SKM-1 treated with dmso at 0.1 percent for 144 hours (cell line): ENCODE results near the gene AGR2.
"Not testable (repeated sequence)": the region's sequence is repeated elsewhere in the genome, so short reads cannot be mapped to it uniquely, and the experiment has no call there.

ENCODE experiments used
- DNase-seq: peaks from one replicate; lab custom pipeline; 2025; ENCODE audit not compliant: unreplicated experiment; lab: John Stamatoyannopoulos, UW

The AGR2 gene

DNA sequence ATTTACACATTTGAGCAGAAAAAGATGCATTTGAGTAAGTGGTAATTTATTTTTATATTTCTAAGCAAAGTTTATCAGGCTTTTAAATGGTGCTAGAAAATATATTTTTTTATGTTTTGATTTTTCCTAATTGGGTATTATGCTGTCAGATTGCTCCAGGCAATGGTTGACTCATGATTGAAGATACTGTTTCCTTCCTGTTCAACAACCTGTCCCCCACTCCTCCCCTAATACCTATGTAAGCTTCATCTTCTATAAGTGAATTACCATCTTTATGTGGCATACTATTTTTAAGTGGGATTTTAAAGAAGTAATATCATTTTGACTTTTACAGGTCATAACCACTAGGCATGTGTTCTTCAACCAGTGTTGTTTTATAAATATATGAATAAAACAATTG, 29.8 kb downstream of the AGR2 start:
- DNase-seq = no peak

DNA sequence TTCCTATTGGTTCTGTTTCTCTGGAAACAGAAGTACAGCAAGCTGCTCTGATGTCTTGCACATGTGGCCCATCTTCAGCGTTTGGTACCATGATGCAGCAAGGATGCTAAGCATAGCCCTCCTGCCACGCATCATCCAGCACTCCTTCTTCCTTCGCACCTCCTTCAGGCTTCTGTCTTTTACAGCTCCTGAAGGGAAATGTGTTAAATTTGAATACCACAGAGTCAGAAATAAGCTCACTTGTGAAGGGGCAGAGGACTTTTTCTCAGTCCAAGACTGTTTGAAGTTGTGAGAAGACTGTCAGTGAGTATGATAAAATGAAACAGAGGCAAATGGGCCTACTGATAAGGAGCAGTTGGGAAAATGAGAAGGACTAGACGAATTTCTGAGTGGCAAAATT, 30.5 kb downstream of the AGR2 start:
- DNase-seq = no peak

GRCh38 chr7:16773884-16774283, 30.9 kb downstream of the AGR2 start:
- no peak for DNase-seq

DNA sequence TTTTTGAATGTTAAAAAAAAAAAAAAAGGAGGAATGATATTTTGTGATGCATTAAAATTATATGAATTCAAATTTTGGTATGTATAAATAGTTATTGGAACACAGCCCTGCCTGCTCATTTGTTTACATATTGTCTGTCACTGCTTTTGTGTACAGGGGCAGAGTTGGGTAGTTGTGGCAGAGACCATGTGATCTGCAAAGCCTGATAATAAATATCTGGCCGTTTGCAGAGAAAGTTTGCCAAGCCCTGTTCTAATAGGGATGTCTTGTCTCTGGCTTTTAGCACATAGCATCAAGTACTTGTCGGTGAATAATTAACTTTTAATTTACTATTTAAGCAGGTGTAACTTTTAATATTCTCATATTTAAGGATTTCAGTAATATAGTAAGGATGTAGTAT, 31.5 kb downstream of the AGR2 start:
- no peak for DNase-seq

DNA sequence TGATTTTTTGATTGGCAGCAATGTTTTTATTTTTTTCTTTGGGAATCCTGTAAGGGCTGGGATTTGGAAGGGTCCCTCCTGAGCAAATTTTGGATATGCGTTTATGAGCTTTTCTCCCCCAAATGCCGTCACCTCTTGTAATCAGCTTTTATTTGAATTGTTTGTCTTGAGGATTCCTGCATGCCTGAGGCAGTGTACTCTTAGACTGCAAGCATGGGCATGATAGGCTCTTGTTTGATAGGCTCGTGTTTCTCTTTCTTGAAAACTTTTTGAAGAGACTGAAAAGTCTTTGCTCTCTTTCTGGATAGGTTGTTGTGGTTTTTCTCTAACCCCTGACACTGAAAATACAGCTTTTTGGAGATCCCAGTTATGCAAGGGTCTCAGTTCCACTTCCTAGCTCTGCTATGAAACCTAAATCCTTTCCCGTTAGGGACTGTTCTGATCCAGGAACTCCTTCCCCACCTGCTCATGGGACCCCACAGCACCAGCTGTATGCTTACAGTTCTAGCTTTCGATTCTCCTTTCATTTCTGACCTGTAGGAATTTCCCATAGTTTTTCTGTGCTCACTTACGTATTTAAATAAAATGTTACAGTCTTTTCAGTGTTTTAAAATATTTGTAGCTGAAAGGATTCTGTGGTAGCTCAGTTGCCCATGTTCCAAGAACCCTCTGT, 34.0 kb downstream of the AGR2 start:
- no peak for DNase-seq

DNA sequence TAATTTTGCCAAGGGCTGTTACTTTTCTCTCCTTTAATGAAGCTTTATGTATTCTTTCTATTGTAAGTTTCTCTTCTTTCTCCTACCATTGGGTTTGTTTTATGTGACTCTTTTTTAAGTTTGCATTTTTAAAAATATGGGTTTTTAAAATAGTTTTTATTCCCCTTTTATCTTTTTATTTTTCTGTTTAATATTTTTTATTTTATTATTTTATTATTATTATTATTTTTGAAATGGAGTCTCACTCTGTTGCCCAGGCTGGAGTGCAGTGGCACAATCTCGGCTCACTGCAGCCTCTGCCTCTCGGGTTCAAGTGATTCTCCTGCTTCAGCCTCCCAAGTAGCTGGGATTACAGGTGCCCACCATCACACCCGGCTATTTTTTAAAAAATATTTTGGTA, 34.8 kb downstream of the AGR2 start:
- DNase-seq = not testable (repeated sequence)

- no peak for DNase-seq
Measured at GRCh38 chr7:16765436-16765859, 39.4 kb downstream of the AGR2 start.

DNA sequence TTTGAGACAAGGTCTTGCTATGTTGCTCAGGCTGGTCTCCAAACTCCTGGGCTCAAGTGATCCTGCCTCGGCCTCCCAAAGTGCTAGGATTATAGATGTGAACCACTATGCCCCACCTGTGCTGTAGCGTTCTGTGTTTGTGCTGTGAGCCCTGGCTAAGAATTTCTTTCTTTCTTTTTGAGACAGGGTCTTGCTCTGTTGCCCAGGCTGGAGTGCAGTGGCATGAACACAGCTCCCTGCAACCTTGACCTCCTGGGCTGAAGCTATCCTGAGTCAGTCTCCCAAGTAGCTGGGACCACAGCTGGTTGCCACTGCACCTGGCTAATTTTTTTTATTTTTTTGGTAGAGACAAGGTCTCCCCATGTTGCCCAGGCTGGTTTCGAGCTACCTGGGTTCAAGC, 39.9 kb downstream of the AGR2 start:
- no peak for DNase-seq

GRCh38 chr7:16762177-16762576, 42.6 kb downstream of the AGR2 start:
- no peak for DNase-seq

DNA sequence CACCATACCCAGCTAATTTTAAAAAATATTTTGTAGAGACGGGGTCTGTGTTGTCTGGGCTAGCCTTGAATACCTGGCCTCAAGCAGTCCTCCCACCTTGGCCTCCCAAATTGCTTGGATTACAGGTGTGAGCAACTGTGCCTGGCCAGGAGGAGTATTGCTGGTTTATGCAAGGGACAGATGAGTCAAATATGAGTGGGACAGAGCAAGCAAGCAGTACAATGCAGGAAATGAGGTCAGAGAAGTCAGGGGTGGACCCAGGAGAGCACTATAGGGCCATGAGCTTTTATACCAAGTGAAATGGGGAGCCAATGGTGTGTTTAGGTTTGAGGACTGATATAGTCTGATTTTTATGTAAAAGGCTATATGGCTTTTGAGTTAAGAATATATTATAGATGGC, 45.0 kb downstream of the AGR2 start:
- DNase-seq = no peak

GRCh38 chr7:16758631-16759611, 45.9 kb downstream of the AGR2 start:
- no peak for DNase-seq

GRCh38 chr7:16758036-16758435, 46.8 kb downstream of the AGR2 start:
- no peak for DNase-seq

DNA sequence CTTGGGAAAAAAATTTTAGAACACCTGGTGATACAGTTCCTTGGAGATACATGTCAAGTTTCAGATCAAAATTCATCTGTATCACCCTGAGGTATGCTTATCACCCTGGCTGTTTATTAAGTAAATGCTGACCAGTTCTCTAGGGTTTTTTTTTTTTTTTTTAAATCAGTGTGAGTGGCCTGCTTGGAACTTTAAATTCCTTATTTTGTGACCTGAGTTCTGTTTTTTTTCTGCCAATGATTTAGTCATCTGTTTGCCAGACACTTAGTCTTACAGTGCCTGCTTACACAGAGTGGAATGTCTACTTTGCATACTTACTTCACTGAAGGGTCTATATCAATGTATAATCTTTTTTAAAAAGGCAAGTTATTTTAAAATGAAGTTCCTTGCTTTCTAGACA, 49.4 kb downstream of the AGR2 start:
- no peak for DNase-seq

- no peak for DNase-seq
Measured at GRCh38 chr7:16754856-16755317, 49.9 kb downstream of the AGR2 start.

DNA sequence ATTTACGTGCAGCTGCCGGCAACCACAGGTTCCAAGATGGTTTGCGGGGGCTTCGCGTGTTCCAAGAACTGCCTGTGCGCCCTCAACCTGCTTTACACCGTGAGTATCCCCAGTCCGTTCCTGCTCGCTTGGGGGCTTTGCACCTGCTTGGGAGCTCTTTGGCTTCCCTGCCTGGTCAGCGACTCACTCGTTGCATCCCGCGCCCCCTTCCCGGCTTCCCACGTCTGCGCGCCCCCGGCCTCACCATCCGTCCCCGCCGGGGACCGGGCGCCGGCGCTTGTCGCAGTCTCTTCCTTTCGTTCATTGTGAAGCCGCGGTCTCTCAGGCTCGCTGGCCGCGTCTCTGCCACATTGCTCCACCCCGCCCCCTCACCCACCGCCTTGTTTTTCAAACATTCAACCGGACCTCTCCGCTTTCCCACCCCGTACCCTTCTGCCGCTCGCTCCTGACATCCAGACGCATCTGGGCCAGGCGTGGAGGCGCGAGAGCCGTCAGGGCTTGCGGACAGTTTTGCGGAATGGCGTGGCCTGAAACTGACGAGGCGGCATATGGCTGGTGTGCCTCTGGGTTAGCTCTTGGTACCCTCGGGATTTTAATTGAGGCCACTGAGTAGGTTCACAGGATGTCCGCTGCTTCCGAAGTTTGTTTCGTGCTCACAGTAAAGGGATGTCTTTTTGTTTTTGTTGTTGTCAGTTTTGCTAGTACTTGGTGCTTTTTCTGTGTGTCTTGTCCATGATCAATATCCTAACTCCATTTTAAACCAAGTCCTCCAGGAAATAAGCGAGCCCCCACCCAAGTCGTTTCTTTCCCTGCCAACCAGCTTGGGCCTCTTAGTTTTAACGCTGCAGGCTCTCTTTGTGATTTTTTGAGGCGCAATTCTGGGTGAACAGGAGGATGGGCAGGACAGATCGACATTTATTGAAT, 50.6 kb downstream of the AGR2 start:
- no peak for DNase-seq

- DNase-seq = peak; percentile 54
Measured at GRCh38 chr7:16753102-16753931, 51.5 kb downstream of the AGR2 start, which contains the start of gene TSPAN13. Gene TSPAN13 (plus strand): TSS chr7:16753755. CDS start chr7:16753968, 213 bp downstream.

DNA sequence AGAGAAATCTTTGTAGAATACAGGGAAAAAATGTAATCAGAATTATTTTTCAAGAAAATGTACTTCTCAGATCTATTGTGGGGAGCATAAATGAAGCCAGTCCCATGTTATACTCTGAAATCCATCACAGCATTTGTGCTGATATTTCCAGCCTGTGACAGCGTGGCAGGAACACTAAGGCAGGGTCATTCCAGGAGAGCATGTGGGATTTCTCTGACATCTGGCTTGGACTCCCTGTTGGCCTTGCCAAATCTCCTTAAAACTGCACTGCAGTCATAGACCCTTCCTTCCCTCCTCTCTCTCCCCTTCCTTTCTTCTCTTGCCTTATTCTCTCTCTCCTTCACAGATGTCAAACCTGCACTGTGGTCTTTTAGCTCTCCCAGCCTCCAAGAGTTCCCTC, 57.7 kb downstream of the AGR2 start:
- no peak for DNase-seq

DNA sequence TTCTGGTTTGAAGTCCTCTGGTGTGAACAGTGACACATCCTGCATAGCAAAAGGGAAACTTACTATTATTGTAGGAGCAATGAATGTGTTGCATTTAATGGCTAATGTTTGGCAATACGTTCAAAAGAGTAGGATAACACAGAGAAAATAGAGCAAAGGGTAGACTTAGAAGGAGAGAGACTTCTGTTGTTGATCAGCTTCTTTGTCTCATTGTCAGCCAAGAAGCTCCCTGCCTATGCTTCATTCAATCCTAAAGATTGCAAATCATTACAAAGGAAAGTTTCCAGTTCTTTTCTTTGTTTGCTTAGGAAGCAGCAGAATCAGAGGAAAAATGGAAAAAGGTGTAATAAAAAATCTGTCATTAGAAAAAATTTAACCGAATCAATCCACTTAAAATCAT, 59.2 kb downstream of the AGR2 start:
- DNase-seq = no peak

- DNase-seq = peak; percentile 62
Measured at GRCh38 chr7:16744518-16745250, 60.1 kb downstream of the AGR2 start.
